8988T (cell line): ENCODE results near the gene AHR.
A peak's percentile ranks its signal among the peaks of the same experiment; 100 is the strongest.

Experiments used
- DNase-seq: peaks from one replicate; pipeline ENCODE4 v3.0.0; 2011

AHR gene

GRCh38 chr7:17298102-17298839 is at the start of gene AHR:
Gene AHR (plus strand): TSS chr7:17298652. CDS start chr7:17299265, 613 bp downstream.
- DNase-seq = peak; percentile 28

GRCh38 chr7:17253885-17254284 is 44.6 kb upstream of the AHR start:
- no peak for DNase-seq

- DNase-seq = no peak
Observed at GRCh38 chr7:17255926-17256325, 42.5 kb upstream of the AHR start.

- no peak for DNase-seq
Observed at GRCh38 chr7:17256375-17256774, 42.1 kb upstream of the AHR start.

- no peak for DNase-seq
Observed at GRCh38 chr7:17266565-17266964, 31.9 kb upstream of the AHR start.

- DNase-seq = no peak
Observed at GRCh38 chr7:17269341-17270221, 28.9 kb upstream of the AHR start.

GRCh38 chr7:17274551-17275245 is 23.8 kb upstream of the AHR start:
- DNase-seq = no peak

- no peak for DNase-seq
Observed at GRCh38 chr7:17275749-17276671, 22.4 kb upstream of the AHR start.

- no peak for DNase-seq
Observed at GRCh38 chr7:17279061-17279460, 19.4 kb upstream of the AHR start.

- no peak for DNase-seq
Observed at GRCh38 chr7:17289074-17289645, 9.3 kb upstream of the AHR start.

GRCh38 chr7:17292843-17293242 is 5.6 kb upstream of the AHR start:
- DNase-seq = no peak

- DNase-seq = no peak
Observed at GRCh38 chr7:17293481-17293880, 5.0 kb upstream of the AHR start.

GRCh38 chr7:17297243-17297642 is 1.2 kb upstream of the AHR start:
- DNase-seq = no peak

- DNase-seq = peak; percentile 8
Observed at GRCh38 chr7:17298840-17299482, 509 bp downstream of the AHR start.

- DNase-seq = no peak
Observed at GRCh38 chr7:17299483-17299991, 1.1 kb downstream of the AHR start.

GRCh38 chr7:17300012-17300411 is 1.6 kb downstream of the AHR start:
- DNase-seq = no peak

- no peak for DNase-seq
Observed at GRCh38 chr7:17300437-17300836, 2.0 kb downstream of the AHR start.

GRCh38 chr7:17301471-17302456 is 3.3 kb downstream of the AHR start:
- DNase-seq = no peak

GRCh38 chr7:17302575-17303142 is 4.2 kb downstream of the AHR start:
- no peak for DNase-seq

- DNase-seq = no peak
Observed at GRCh38 chr7:17304926-17305325, 6.5 kb downstream of the AHR start.
